ENCODE results near the gene MARK2. TPM values are rescaled to one million over a fixed set of nuclear protein-coding genes. Genes with fewer than 3 reads are reported as not detected.

Gene MARK2
- total and polyA plus RNA-seq, 2 of the 8 experiments (the other 6 are each of a cell fraction or from before 2014, with no cell fraction given): 19.3 to 58.5 TPM

GRCh38 chr11:63888170-63889086 is 49.5 kb downstream of the MARK2 start:
- Histone ChIP-seq H3K4me2 (ENCODE audit: insufficient read depth in 1 of 2, low read depth in 2 of 2, low read length in 2 of 2) (peak overlapping the region; percentile 49 to 54), H3K9me3 (ENCODE audit: insufficient read depth in 2 of 2, low read depth in 1 of 2, low read length in 1 of 2) (no peaks in the 10 kb centered on the region), H3K27me3 (replicated peaks in 1 of 4; ENCODE audit: control insufficient read depth in 3 of 4, extremely low read depth in 1 of 4, insufficient read depth in 3 of 4, low read length in 3 of 4) (no peaks in the 10 kb centered on the region), H3K18ac (ENCODE audit: extremely low read depth, low read length) (peak overlapping the region; percentile 81), H4K5ac (ENCODE audit: insufficient read length, low read depth, low read length) (peak overlapping the region; percentile 75), H4K20me1 (replicated peaks in 1 of 2; ENCODE audit: control insufficient read depth in 1 of 2, insufficient read depth in 2 of 2, low read length in 2 of 2) (peaks cover 12 to 17% of the 10 kb centered on the region in 2 experiments), H2BK20ac (ENCODE audit: low read length) (no peak overlapping the region), H2BK15ac (ENCODE audit: low read length) (peak overlapping the region; percentile 90; the same call in 1 of the 2 replicates), H3K79me2 (ENCODE audit: control insufficient read depth in 1 of 2, insufficient read depth in 2 of 2, low read length in 2 of 2) (peaks cover 4 to 83% of the 10 kb centered on the region in 2 experiments; a peak in 3 of 4 replicates), H2AFZ (ENCODE audit: low read length) (no peak overlapping the region), H2BK120ac (replicated peaks; ENCODE audit: low read depth, low read length) (no peak overlapping the region), H3K9ac (replicated peaks in 1 of 4; ENCODE audit: extremely low read depth in 1 of 4, low read depth in 3 of 4, low read length in 3 of 4) (peak overlapping the region in 1 of 4 experiments; percentile 9; a peak in 1 of 7 replicates), H3K56ac (replicated peaks; ENCODE audit: insufficient read length, low read depth, low read length) (no peak overlapping the region), H4K91ac (replicated peaks; ENCODE audit: insufficient read length, low read length) (peak overlapping the region; percentile 70), H3K36me3 (ENCODE audit: control insufficient read depth in 2 of 4, insufficient read depth in 4 of 4, low read length in 3 of 4) (no peaks in the 10 kb centered on the region), H3K4me1 (replicated peaks in 1 of 4; ENCODE audit: control insufficient read depth in 3 of 4, insufficient read depth in 4 of 4, low read length in 3 of 4) (peaks cover 9 to 26% (median 12%) of the 10 kb centered on the region in 4 experiments), H2AK5ac (ENCODE audit: low read depth, low read length) (peak overlapping the region; percentile 88), H3K4me3 (ENCODE audit: extremely low read depth in 1 of 4, insufficient read depth in 2 of 4, low read depth in 3 of 4, low read length in 4 of 4) (peak overlapping the region in 2 of 4 experiments; percentile 10 to 39; a peak in 3 of 8 replicates), H2BK5ac (ENCODE audit: low read depth, low read length) (peak overlapping the region; percentile 91), H3K14ac (ENCODE audit: insufficient read length) (no peak overlapping the region), H3K79me1 (ENCODE audit: low read depth, low read length) (peaks cover 17% of the 10 kb centered on the region), H3K4ac (replicated peaks; ENCODE audit: insufficient read length, low read depth, low read length) (peak overlapping the region; percentile 23), H3K23ac (ENCODE audit: insufficient read length) (no peak overlapping the region), H3K23me2 (ENCODE audit: low read depth, low read length) (no peaks in the 10 kb centered on the region), H3K27ac (ENCODE audit: low read depth, low read length) (peak overlapping the region; percentile 73; the same call in 1 of the 2 replicates), H4K8ac (ENCODE audit: extremely low read depth, insufficient read depth, low read length) (peak overlapping the region; percentile 91), H2BK12ac (ENCODE audit: low read depth, low read length) (no peak overlapping the region)
- peak in 1 of 2 experiments; percentile 60 for DNase-seq (ENCODE audit: low read depth in 1 of 2, low spot score in 2 of 2)
- 63% methylated on average over 21 of the region's 25 CpGs; no CpG with 5 or more reads in 1 of the 2 experiments for WGBS, 2 experiments (ENCODE audit: extremely low coverage in 1 of 2, insufficient coverage in 1 of 2, insufficient read length in 1 of 2, insufficient replicate concordance in 2 of 2, low coverage in 1 of 2, low lambda C conversion rate in 2 of 2, missing lambda C conversion rate in 1 of 2)
- CTCF ChIA-PET (ENCODE audit: partially characterized antibody): interaction anchor here (0.7 to 6.4 kb wide), 9 partner anchors 10 to 70 kb away, joined by 3 to 45 read pairs (median 3); partner anchors contain the start of gene MARK2
- no peak for FAIRE-seq
- POLR2A ChIA-PET (ENCODE audit: partially characterized antibody): interaction anchor here (0.9 to 2.8 kb wide), 10 partner anchors 10 to 52 kb away, joined by 3 to 11 read pairs (median 4); no protein-coding TSS in a partner anchor
- TF ChIP-seq POU5F1 (IDR thresholded peaks at IDR 0.05; ENCODE audit: low read depth, low read length): no peak
- 0 out of 2 replicates have a peak, but pooled peaks have one; percentile 28 for TF ChIP-seq TAF1 (IDR thresholded peaks at IDR 0.05; ENCODE audit: low read depth, low read length)
- TF ChIP-seq MAX (IDR thresholded peaks at IDR 0.05): peak; percentile 67; the same call in 1 of the 2 replicates
- no peak for TF ChIP-seq RFX5 (IDR thresholded peaks at IDR 0.05; ENCODE audit: borderline replicate concordance, low read depth, low read length)
- TF ChIP-seq ATF2 (IDR thresholded peaks at IDR 0.05; ENCODE audit: low read length): no peak
- TF ChIP-seq SAP30 (IDR thresholded peaks at IDR 0.05; ENCODE audit: insufficient read depth, insufficient replicate concordance, low read length): peak; percentile 24
- no peak for TF ChIP-seq KDM1A (IDR thresholded peaks at IDR 0.05; ENCODE audit: borderline replicate concordance, low read length)
- no peak for TF ChIP-seq ASH2L (IDR thresholded peaks at IDR 0.05; ENCODE audit: low read length)
